BE2C (cell line): Measurements from ENCODE around the gene ERICH2.

Source experiments
- DNase-seq: peaks from one replicate; pipeline ENCODE4 v3.0.0-alpha.2; 2020
- H3K27me3 ChIP-seq: fragments of 250-450 bp; sonication (Bioruptor Pico); 2 replicates; pipeline ENCODE4 v1.5.1; 2020; ENCODE audit warnings: mild to moderate bottlenecking
- H3K36me3 ChIP-seq: fragments of 250-450 bp; sonication (Bioruptor Pico); 2 replicates; pipeline ENCODE4 v1.5.1; 2020; ENCODE audit warnings: mild to moderate bottlenecking
- H3K4me1 ChIP-seq: fragments of 250-450 bp; sonication (Bioruptor Pico); 2 replicates; pipeline ENCODE4 v1.5.1; 2020
- H3K4me3 ChIP-seq: 2 replicates; pipeline ENCODE4 v1.5.1; 2011; ENCODE audit warnings: low read depth, low read length
- H3K9me3 ChIP-seq: fragments of 250-450 bp; sonication (Bioruptor Pico); 2 replicates; pipeline ENCODE4 v1.5.1; 2020
- CTCF ChIP-seq: IDR thresholded peaks from 2 replicates; pipeline ENCODE4 v1.5.1; 2012; ENCODE audit warnings: mild to moderate bottlenecking, low read depth, low read length

ERICH2 gene

GRCh38 chr2:170818036-170818751, 48.0 kb downstream of the ERICH2 start:
- H3K4me1 ChIP-seq: no peaks in the 10 kb centered on the region
- TF ChIP-seq CTCF: no peak
- H3K36me3 ChIP-seq: no peaks in the 10 kb centered on the region
- H3K27me3 ChIP-seq: peaks cover 99% of the 10 kb centered on the region
- DNase-seq: no peak
- no peaks in the 10 kb centered on the region for H3K9me3 ChIP-seq
- no peak overlapping the region for H3K4me3 ChIP-seq

- Histone ChIP-seq H3K4me1 (no peaks in the 10 kb centered on the region), H3K36me3 (no peaks in the 10 kb centered on the region), H3K4me3 (no peak overlapping the region), H3K27me3 (peaks cover 97% of the 10 kb centered on the region), H3K9me3 (no peaks in the 10 kb centered on the region)
- no peak for TF ChIP-seq CTCF
- no peak for DNase-seq
Observed at GRCh38 chr2:170818752-170819470, 48.7 kb downstream of the ERICH2 start.

DNA sequence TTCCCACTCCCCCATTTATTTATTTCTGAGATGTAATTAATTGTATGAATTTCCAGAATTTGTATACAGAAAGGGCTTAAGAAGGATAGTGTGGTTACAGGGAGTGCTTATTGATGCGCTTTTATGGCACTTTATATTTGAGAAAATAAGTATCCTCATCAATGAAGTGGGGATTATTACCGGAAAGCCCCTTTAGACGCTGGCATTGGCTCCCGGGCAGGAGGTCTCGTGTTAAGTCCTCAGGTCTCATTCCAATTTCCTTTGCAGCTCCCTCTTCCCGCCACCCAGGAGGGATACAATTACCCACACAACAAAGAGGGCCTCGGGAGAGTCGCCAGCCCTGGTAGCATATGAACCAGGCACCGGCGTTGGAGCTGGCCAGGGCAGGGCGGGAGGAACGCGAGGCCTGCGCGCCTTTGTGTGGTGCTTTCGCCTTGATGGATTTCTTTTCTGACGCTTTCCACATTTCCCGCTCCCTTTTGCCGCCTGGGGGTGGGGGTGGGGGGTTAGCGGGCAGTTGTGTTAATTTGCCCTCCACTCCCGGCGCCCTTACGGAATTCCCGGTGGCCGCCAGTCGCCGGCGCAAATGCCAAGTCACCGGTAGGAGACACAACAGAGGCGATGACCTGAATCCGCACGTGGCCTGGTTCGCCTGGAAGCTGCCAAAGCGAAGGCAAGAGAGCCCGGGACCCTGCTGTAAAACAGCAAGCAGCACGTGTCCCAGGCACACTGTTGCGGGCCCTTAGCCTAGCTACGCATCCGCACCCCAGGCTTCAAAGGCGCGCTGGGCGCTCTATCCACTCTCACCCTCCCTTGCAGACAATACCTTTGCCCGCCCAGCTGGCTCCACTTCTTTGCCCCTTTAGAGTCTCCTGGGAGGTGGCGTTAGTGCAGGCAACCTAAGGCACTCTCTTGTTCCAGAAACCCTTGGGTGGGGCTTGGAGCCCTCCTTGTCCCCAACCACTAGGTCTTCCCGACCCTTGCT, 49.8 kb downstream of the ERICH2 start:
- H3K27me3 ChIP-seq: peaks cover 95% of the 10 kb centered on the region
- H3K36me3 ChIP-seq: no peaks in the 10 kb centered on the region
- no peak overlapping the region for H3K4me3 ChIP-seq
- no peaks in the 10 kb centered on the region for H3K9me3 ChIP-seq
- no peaks in the 10 kb centered on the region for H3K4me1 ChIP-seq
- no peak for TF ChIP-seq CTCF
- DNase-seq: no peak

DNA sequence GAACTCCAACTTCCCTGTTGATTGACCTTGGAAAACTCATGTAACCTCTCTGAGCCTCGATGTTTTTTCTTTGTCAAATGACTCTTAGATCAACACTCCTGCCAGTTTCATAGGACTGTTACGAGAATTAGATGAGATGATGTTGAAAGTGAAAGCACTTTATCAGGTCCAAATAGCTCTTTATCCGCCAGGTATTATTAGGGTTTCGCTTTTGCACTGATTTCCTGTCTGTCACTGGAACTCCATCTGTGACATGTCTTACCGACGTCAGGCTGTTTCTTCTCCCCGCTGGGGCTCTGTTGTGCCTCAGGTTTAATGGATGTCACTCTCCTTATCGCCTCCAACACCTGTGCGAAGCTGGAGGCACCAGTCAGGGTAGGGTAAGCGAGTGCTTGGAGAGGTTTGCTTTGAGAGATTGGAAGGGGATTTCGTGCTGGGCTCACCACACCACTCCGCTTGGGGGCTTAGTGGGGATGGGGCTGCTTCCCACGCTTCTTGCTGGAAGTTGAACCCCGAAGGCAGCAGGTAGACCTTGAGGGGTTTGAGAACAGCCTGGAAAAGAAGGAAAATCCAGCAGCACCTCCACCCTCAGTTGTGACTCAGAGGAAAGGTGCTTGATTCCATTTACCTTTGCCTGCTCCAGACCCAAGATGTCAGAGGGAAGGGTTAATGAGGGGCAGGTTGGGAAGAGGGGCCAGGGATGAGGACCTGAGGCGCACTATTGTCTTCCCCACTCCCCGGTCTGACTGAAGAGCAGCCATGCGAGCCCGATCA, 50.8 kb downstream of the ERICH2 start:
- Histone ChIP-seq H3K27me3 (peaks cover 90% of the 10 kb centered on the region), H3K4me1 (no peaks in the 10 kb centered on the region), H3K9me3 (no peaks in the 10 kb centered on the region), H3K36me3 (no peaks in the 10 kb centered on the region), H3K4me3 (no peak overlapping the region)
- TF ChIP-seq CTCF: no peak
- no peak for DNase-seq

GRCh38 chr2:170821531-170822289, 51.5 kb downstream of the ERICH2 start:
- Histone ChIP-seq H3K4me1 (no peaks in the 10 kb centered on the region), H3K36me3 (no peaks in the 10 kb centered on the region), H3K4me3 (no peak overlapping the region), H3K9me3 (no peaks in the 10 kb centered on the region), H3K27me3 (peaks cover 83% of the 10 kb centered on the region)
- TF ChIP-seq CTCF: no peak
- DNase-seq: no peak
